HG03469 (cell line): Measurements from ENCODE around the gene TFAP2A.
A peak's percentile ranks its signal among the peaks of the same experiment; 100 is the strongest.

Source experiments
- ATAC-seq: cut with Tn5 transposase; IDR thresholded peaks from one replicate; pipeline ENCODE4 v1.9.1; 2021; ENCODE audit warnings: mild to moderate bottlenecking, moderate library complexity, moderate number of reproducible peaks; ENCODE audit not compliant: unreplicated experiment

Gene TFAP2A

DNA sequence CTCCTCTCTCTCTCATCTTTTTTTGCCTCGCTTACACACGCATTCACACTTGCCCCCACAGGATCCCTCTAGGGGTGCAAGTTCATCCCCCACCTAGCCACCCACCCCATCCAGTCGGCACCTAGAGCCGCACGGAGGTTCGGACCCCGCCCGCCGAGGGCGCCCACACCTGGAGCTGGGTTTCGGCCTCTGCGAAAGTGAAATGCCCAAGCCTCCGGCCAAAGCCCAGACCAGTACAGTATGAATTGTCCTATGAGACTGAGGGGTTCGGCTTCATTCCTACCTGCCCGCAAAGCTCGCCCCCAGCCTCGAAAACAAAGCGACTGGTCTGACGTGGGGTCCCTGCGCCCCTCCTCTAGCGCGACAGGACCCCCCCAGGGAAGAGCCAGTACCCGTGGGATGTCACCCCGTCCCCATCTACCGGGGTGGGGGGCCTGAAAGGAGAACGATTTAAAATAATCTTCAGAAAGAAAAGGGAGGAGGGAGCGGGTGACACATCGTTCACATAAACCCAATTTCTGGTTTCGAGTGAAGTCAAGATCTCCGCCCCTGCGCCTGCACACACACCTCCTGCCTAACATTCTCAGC lies 1.5 kb downstream of the TFAP2A start:
- no peak for ATAC-seq

DNA sequence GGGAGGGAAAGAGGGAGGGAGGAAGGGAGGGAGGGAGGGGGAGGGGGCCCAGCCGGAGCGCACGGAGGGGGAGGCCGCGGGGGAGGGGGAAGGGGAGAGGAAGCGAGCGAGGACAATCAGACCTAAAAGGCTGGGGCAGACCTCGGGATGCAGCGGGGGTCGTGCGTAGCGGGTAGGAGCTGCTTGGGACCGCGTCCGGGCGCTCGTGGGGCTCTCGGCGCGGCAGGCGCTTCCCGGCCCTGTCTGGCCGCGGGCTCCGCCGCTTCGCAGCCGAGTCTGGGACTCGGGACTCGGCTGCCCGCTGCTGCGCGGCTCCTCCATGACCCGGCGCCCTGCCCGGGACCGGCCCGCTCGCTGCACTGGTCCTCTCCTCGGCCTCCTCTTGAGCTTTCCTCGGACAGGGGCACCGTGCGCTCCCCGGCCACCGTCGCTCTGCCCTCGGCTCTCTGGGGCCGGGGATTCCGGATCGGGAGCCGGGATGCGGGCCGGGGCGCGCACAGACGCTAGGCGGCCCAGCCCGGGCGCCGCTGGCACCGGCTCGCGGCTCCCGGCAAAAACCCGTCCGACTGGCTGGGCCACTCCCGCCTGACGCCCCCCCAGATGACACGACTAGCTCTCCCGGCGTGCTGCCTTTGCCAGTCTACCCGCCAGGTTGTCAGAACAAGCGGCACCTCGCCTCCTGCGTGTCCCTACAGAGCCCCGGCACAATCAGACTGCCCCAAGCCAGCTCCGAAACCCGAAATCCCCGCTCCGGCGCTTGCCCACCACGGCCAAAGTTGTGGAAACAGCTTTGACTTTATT lies 2.2 kb downstream of the TFAP2A start:
- no peak for ATAC-seq

DNA sequence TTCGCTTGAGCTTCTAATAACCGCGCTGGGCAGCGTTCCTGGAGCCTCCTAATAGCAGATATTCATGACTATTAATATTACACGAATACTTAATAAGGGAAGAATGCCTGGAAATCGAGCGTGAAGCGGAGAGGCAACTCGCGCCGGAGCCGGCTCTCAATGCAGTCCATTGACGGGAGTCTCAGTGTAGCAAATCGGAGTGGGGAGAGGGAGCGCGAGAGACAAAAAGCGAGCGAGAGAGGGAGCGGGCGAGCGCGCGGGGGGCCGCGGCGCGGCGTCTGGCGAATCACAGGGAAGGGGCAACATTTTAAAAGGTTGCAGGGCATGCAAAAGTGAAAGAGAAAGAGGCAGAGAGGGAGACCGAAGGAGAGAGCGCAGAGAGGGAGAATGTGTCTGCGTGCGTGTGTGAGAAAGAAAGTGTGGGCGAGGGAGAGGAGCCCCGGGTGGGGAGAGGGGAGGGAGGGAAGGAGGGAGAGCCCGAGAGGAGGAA lies 2.9 kb downstream of the TFAP2A start:
- peak; percentile 45 for ATAC-seq

DNA sequence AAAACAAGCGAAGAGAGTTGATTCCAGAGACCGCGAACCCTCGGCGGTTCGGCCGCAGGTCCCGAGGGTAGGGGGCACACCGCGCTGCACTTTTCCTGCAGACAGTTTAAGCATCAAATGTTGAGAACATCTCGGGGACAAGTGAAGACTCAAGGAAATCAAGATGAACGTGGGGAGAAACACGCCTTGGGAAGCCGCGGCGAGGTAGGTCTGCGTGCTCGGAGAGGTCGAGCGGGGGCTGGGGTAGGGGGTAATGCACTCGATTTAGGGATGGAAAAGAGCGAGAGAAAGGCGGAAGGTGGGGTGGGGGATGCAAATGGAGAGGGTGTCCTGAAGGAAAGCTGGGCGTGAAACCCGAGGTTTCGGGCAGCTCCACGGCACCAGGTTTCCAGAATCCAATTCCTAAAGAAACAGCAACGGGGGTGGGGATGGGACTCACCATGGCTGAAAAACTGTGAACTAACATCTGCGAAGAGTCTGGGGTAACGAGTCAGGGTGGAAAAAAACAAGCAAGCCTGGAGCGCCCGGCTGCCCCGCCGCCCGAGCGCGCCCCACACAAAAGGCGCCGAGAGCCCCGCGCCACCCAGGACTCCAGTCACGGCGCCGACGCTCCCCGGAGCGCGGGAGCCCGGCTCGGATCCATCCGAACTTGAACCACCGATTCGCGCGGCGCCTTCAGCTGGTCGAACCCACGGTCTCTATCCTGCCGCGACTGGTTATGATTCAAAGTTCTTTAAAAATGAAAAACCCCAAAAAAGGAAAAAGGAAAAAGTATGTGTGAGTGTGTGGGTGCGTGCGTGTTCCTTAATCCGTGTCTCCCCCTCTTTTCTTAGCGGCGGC lies 3.5 kb downstream of the TFAP2A start:
- no peak for ATAC-seq

DNA sequence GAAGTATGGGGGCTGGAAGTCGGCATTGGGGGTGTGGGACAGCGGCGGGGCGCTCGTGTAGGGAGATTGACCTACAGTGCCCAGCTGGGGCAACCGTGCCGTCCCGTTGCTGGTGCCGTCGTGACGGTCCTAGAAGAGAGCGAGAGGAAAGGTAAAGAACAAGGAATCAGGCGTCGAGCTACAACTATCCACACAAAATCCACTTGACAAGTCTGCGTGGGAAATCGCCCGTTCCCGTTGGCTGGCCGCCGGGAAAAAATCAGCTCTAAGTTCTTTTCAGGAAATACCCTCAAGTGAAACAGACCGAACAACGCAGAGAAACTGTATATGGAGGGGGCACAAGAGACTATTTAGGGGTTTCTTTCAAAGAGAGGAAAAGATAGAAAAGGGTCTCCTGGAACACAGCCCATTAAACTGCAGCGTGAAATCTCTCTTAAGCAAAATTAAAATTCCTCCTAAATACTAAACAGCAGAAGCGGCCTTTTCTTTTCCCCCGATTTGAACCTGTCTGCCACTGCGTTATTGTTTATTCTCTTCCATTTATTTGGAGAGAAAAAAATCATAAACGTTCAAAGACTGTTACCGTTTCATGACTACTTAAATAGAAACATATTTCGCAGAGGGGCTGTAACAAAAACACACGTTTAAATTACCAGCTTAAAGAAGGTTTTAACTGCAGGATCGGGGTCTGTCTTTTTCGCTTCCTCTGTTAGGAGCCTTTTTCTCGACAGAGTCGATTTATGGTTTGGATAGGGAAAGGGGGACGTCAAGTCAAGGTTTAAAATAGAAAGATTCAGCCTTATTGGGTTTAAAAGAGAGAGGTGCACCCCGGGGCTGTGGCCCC lies 4.4 kb downstream of the TFAP2A start:
- no peak for ATAC-seq

DNA sequence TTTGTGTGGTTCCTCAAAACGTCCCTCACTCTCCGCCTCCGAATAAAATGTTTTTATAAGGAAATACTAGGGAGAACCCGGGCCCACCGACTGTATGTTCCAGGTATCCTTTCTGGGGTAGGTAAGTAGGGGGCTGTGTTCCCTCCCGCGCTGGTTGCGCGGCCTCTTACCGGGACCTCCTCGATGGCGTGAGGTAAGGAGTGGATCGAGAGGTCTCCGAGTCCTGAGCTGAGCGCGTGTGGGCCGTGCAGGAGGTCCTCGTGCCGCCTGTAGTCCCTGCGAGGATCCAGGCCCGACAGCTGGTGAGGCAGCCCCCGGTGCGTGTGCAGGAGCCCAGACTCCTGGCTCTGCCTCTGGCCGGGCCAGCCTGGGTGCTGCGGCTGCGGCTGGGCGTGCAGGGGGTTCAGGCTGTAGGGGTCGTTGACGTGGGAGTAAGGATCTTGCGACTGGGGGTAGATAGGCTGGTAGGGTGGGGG lies 5.1 kb downstream of the TFAP2A start:
- no peak for ATAC-seq

DNA sequence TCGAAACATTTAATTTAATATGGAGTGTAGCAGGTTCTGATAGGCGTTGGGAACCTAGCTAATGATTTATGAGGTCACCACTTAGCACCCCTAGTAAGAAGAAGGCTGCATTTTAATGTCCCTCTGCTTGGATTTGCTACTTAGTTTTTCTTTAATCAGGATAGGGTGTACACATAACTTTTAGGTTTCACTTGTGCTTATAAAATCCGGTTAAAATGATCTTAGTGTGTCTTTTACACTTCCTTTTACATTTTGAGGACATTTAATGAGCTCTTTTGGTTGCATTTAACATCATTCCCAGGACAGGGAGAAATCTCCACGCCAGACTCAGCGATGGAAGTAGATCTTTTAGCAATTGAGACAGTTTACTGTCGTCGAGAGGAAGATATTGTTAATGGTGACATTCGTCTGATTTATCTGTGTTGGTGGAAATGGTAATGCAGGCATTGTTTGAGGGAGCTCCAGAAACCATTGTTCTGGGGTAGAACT lies 5.6 kb downstream of the TFAP2A start:
- no peak for ATAC-seq

DNA sequence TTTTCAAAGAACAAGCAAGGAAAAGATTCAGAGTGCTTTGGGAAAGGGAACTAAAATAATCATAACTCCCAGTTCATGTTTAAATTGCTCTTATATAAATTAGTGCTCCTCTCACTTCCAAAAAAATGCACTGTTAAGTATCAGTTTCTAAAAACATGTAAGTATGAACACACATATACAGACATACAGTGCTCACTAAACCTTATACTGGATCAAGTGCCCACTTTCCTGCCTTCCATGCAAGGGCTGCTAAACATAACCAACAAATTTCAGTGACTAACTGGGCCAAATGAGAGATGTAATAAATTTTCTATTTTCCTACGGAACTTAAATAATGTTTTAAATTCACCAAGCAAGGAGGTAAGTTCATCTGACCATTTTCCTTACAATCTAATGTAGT lies 6.4 kb downstream of the TFAP2A start:
- no peak for ATAC-seq

DNA sequence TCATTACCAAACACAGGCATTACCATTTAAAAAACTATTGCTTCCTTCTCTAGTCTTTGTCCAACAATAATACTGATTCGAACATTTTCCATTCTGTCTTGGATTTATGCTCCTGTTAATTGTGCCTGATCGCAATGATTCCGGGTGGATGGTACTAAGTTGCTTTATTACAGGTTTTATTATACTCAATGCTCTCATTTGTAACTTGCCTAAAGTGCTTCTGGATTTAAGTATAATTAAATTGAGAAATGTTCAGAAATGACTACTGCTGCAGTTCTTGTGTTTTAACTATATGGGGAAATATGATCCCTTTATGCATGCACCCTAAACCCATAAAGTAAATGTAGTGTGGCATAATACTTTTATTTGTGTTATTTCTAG lies 7.2 kb downstream of the TFAP2A start:
- ATAC-seq = no peak

DNA sequence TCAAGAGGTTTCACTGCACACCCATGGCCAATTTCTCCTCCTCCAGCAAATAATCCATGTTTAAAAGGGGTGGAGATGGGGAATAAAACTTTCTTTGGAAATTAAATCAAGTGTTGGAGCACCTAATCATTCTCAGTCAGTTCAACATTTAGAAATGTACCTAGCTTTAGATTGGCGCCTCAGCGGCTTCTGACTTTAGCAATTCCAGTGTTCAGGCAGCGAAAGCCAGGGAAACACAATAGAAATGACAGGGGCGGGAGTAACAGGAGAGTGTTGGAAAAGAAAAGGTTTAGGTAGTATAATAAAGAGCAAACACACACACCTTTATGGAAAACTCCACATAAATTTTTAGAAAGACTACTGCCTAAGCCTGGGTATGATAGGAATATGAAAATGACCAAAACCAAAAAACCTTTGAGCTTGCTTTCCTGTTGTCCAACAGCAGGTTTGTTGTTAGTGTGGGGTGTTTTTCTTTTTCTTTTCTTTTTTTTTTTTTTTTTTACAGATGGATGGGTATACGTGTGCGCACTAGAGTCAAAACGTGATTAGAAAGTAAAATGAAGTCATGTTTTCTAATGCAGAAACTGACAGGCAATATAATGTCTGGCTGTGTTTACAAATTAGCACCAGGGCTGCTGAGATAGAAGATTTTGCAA lies 7.7 kb downstream of the TFAP2A start:
- ATAC-seq = no peak

DNA sequence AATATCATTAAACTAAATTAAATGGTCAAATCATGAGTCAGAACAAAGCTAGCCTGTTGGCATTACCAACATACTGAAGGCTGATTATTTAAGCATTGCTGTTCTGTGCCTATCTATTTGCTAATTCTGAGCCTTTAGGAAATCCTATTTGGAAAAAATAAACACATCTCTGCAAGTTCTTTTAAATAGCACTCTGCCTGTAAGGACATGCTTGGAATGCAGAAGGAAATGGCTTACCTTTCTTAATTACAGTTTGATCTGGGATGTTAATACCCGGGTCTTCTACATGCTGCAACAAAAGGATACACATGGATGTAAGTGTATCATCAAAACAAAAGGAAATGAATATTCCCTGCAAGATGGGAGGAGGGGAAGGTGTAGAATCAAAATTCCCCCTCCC lies 8.3 kb downstream of the TFAP2A start:
- ATAC-seq = no peak

DNA sequence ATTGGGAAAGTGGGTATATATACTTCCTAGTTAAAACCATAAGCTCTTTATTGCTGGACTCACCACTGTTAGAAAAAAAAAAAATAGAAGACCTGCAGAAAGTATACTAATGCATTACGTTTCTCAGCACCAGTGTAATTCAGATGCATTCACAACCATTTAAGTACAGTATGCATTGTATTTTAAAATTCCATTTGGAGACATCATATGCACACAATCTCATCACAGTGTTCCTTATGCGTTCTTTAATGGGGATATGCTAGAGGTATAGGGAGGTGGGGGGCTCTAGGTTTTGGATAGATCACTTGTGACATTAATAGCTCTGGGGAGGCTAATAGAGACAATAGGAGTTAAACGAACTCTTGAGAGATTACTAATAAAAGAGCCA lies 9.4 kb downstream of the TFAP2A start:
- ATAC-seq = no peak

DNA sequence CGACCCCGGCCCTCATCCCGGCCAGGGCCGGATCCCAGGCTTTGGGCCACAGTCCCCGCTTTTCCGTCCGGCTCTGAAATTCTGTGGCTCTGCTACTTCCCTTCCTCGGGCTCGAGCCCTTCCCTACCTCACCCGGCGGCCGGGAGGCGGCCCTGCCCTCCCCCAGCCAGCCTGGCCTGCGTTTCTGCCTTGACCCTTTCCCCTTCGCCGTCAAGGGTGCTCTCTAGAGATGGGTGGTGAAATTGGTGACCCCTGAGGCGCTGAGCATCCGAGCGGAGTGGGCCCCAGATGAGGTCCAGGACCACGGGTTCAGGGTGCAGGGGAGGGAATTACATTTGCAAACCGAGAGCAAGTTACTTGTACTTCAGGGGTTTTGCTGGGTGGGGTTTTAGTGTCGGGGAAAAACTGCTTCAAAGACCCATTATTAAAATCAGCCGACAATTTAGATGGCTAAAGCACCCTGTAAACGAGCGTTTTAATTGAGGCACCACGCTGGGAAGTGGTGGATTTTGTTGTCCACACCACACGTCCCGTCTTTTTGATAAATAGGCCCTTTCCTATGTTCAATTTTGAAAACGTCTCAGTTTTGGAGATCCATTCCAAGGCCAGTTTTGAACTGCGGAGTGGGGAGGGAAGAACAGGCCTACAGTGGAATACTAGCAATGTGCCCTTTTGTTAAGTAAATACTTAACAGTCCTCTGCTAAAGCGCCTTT lies 9.9 kb downstream of the TFAP2A start:
- ATAC-seq = no peak

DNA sequence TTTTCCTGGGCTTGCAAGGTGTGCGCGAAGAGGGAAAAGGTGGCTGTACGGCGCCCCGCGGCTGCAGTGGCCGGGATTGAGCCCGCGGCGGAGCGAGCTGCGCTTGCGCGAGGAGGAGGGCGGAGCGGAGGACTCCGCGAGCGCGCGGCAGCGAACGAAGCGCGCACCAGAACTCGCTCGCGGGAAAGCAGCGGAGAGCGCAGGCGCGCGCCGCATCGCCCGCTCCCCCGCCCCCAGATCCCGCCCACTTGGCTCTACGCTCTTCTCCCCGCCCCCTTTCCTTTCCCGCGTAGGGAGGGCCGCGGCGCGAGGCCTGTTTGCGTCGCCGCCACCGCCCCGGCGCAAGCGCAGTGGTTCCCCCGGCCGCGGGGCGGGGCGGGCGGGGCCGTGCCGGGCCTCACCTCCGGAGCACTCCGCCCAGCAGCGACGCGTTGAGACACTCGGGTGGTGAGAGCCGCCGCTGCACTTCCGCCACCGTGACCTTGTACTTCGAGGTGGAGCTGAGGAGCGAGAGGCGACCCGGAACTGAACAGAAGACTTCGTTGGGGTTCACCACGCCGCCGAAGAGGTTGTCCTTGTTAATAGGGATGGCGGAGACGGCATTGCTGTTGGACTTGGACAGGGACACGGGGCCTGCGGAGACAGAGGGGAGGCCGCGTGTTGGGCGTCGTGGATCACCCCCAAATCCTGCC lies 10.6 kb downstream of the TFAP2A start:
- ATAC-seq = peak; percentile 89

DNA sequence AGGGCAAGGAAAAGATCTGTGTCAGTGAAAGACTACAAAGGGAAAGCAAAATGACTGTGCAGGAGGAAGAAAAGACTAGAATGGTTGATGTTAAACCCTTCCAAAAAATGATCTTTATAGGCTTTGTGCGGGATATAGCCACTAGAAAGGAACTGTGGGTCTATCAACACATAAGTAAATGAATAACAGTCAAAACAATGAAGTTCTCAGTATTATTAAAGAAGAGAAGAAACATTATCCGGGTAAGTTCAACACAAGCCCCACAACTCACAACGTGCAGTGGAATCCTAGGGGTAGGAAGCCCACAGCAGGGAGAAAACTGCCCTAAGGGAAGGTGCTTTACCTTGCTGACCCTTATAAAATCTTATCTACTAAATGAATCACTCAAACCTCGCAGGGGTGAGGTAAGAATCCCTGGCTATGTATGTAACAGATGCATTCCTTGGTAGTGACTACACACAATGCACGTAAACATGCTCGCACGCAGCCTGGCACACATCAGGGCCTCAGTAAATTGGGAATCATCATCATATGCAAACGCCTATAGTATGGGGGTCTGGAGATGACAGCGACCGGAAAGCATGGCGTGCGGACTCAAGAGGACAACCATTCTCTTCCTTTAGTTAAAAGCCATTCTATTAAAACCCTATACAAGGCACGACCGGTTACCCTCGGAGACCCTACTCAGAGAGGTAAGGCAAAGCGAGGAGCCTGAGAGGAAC lies 11.3 kb downstream of the TFAP2A start:
- peak; percentile 18 for ATAC-seq

DNA sequence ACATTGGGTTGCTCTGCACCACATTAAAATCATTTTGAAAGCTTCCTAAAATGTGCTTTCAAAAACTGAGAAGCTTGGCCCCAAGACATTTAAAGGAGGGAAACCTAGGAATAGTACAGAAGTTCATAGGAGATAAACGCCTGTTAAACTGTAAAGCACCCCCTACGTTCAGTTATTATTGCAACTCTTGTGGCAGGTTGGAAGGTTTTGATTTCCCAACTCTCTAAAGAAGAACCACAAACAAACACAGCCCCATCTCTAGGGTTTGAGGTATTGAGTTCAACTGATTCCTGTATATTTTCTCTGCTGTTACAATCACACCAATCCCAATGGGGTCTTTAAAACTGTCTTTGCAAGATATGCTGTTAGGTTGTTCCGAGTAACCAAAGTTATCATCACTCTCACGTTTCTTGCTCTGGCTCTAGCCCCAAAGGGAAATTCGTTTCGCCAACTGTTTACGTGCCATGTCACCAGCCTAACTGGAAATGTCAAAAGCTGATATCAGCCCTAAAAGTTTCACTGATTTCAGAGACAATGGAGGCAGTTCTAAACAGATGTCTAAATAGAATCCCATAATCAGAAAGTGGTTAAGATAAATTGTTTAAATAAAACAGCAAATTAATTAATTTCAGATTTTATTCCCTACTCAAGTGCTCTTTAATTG lies 12.1 kb downstream of the TFAP2A start:
- ATAC-seq = no peak

DNA sequence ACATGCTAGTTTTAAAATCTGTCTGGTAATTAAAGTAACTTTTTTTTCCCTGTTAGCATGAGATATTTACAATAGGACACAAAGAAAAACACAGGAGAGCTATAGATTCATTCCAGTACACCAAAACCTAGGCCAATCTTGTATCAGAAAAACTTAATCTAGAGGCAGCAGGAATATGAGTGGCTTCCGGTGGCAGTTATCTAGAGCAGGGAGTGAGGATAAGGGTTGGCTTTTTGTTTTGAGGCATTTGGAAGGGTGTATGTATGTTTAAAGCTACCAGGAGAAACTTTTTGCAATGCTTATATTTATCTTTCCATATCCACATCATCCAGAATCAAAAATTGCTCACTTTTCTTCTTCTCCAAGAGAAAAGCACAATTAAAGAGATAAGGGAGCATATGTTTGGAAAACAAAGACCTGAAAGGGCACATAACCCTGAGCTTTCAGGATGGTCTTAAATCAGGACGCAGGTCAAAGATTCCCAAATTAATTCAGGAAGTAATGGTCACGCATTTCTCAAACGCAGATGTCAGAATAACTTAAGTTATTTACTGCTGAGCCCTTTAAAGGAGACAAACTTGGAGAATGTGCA lies 13.1 kb downstream of the TFAP2A start:
- no peak for ATAC-seq
